Muscle layer of duodenum (tissue), 2 donors: ENCODE results near the gene ICAM4.

Experiments used
- H3K27ac ChIP-seq: one replicate; pipeline ENCODE4 v1.7.0; 2013; ENCODE audit warnings: mild to moderate bottlenecking, low read length
- H3K27me3 ChIP-seq: one replicate; pipeline ENCODE4 v1.7.0; 2013; ENCODE audit warnings: low read depth, mild to moderate bottlenecking, control low read depth, low read length
- H3K36me3 ChIP-seq, 2 donors: one replicate each; pipeline ENCODE4 v1.7.0; 2013; ENCODE audit warnings: low read length in 2 of 2, control low read depth in 1 of 2, mild to moderate bottlenecking in 1 of 2; ENCODE audit not compliant: insufficient read depth in 2 of 2, control insufficient read depth in 1 of 2
- H3K4me1 ChIP-seq, 2 donors: one replicate each; pipeline ENCODE4 v1.7.0; 2013; ENCODE audit warnings: low read length in 2 of 2, mild to moderate bottlenecking in 2 of 2, control low read depth in 1 of 2, moderate library complexity in 1 of 2; ENCODE audit not compliant: insufficient read depth in 2 of 2, control insufficient read depth in 1 of 2
- H3K4me3 ChIP-seq, 2 donors: one replicate each; pipeline ENCODE4 v1.7.0; 2013; ENCODE audit warnings: low read length in 2 of 2, low read depth in 1 of 2, mild to moderate bottlenecking in 1 of 2
- H3K9me3 ChIP-seq, 2 donors: one replicate each; pipeline ENCODE4 v1.7.0; 2013; ENCODE audit warnings: low read length in 2 of 2, control low read depth in 1 of 2, mild to moderate bottlenecking in 1 of 2; ENCODE audit not compliant: control insufficient read depth in 1 of 2
- donor health status: healthy.

ICAM4 gene

DNA sequence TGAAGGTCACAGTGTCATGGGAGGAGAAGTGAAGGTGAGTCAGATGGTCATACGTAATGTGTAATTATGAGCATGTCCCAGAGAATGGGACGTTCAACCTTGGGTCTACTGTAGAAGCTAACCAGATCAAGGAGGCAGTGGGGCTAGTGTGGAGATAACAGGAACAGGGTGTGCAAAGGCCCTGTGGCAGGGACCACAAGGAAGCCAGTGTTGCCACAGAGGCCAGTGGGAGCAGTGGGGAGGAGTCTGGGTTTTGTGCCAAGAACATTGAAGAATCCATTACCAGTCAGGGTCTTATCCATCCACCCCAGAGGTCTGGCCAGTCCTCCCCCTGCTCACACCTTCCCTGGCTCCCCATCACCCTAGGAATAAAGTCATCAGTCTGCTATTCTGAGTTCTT, 31.4 kb upstream of the ICAM4 start:
- no peaks in the 10 kb centered on the region for H3K9me3 ChIP-seq
- no peak overlapping the region for H3K27ac ChIP-seq
- peaks cover 0 to 15% of the 10 kb centered on the region in 2 donors for H3K4me1 ChIP-seq
- no peaks in the 10 kb centered on the region for H3K27me3 ChIP-seq
- no peak overlapping the region for H3K4me3 ChIP-seq
- H3K36me3 ChIP-seq: peaks cover 24 to 52% of the 10 kb centered on the region in 2 donors

DNA sequence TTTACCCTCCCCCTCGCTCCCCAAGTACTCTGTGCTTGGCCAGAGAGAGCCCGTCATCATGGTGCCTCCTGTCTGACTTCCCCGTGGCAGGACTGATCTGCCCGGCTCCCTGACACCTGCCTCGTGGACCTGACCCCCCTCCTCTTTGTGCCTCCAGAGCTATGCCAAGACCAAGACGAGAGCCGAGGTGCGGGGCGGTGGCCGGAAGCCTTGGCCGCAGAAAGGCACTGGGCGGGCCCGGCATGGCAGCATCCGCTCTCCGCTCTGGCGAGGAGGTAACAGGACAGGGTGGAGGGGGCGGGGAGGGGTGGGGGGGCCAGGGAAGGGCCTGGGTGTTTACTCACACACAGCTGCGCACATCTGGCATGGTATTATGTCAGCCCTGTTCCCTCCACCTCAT, 30.2 kb upstream of the ICAM4 start:
- Histone ChIP-seq H3K36me3 (peaks cover 24 to 52% of the 10 kb centered on the region in 2 donors), H3K27ac (no peak overlapping the region), H3K4me1 (peaks cover 0 to 10% of the 10 kb centered on the region in 2 donors), H3K27me3 (no peaks in the 10 kb centered on the region), H3K4me3 (no peak overlapping the region), H3K9me3 (no peaks in the 10 kb centered on the region)

DNA sequence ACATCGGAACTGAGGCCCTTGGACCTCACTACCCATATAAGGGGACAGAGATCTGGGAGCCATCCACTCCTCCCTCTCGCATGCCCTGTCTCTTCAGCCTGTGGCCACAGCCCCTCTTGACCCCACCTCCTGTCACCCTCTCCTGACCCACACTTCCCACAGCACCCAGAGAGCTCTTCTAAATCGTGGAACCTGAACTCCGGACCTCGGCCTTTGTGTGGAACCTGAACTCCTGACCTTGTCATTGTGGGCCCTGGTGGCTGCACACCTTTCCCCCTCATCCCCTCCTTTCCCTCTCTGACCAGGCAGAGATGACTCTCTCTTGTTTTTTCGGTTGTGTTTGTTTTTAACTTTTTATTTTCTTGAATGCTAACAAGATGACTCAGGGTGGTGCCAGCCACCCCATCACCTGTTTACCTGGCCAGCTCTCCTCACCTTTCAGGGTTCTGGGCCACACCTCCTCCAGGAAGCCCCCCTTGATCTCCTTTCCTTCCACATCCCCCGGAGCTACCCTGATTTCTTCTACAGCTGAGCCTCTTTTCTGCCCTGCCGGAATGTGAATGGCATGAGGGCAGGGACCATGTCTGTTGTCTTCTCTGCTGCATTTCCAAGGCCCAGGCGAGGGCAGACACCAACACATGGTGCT, 29.7 kb upstream of the ICAM4 start:
- Histone ChIP-seq H3K27me3 (no peaks in the 10 kb centered on the region), H3K4me1 (peaks cover 0 to 10% of the 10 kb centered on the region in 2 donors), H3K9me3 (no peaks in the 10 kb centered on the region), H3K36me3 (peaks cover 24 to 52% of the 10 kb centered on the region in 2 donors), H3K27ac (no peak overlapping the region), H3K4me3 (no peak overlapping the region)

DNA sequence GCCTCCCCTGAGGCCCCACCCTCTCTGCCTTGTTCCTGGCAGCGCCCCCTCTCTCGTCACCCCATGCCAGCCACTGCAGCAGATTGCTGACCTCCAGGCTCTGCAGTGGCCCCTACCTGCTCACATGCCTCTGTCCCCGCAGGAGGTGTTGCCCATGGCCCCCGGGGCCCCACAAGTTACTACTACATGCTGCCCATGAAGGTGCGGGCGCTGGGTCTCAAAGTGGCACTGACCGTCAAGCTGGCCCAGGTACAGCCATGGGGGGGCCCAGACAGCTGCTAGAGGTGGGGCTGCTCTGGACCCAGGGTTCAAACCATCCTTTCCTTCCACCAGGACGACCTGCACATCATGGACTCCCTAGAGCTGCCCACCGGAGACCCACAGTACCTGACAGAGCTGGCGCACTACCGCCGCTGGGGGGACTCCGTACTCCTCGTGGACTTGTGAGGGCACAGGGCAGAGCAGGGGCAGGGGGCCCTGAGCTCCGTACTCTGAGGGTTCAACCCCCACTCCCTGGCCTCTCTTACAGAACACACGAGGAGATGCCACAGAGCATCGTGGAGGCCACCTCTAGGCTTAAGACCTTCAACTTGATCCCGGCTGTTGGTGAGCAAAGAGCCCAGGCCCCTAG, 28.6 kb upstream of the ICAM4 start:
- Histone ChIP-seq H3K9me3 (no peaks in the 10 kb centered on the region), H3K36me3 (peaks cover 24 to 52% of the 10 kb centered on the region in 2 donors), H3K4me1 (peaks cover 0 to under 1% of the 10 kb centered on the region in 2 donors), H3K27ac (no peak overlapping the region), H3K4me3 (no peak overlapping the region), H3K27me3 (no peaks in the 10 kb centered on the region)

DNA sequence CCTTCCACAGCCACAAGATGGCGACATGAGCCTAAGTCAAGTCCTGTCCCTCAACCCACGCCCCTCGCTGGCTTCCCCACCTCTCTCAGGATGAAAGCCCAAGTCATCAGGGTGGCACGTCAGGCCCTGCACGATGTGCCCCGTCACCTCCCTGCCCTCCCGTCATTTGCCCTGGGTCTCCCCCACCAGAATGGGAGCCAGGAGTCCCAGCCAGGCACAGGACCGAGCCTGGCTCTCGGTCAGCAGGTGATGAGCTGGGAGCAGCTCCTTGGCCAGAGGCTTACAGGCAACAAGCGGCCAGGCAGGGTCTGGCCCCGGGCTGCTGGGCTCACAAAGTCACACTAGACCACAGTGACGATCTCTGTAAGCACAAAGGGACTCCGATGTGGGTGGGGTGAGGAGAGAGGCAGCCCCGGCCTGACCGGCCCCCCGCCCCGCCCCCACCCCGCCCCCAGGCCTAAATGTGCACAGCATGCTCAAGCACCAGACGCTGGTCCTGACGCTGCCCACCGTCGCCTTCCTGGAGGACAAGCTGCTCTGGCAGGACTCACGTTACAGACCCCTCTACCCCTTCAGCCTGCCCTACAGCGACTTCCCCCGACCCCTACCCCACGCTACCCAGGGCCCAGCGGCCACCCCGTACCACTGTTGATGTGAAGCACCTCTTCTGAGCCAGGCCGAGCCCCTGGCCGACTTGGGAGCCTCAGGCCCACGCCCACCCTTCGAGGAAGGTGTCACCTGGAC, 27.4 kb upstream of the ICAM4 start:
- H3K4me1 ChIP-seq: no peaks in the 10 kb centered on the region
- no peak overlapping the region for H3K4me3 ChIP-seq
- peaks cover 24 to 48% of the 10 kb centered on the region in 2 donors for H3K36me3 ChIP-seq
- H3K9me3 ChIP-seq: no peaks in the 10 kb centered on the region
- no peaks in the 10 kb centered on the region for H3K27me3 ChIP-seq
- H3K27ac ChIP-seq: no peak overlapping the region

DNA sequence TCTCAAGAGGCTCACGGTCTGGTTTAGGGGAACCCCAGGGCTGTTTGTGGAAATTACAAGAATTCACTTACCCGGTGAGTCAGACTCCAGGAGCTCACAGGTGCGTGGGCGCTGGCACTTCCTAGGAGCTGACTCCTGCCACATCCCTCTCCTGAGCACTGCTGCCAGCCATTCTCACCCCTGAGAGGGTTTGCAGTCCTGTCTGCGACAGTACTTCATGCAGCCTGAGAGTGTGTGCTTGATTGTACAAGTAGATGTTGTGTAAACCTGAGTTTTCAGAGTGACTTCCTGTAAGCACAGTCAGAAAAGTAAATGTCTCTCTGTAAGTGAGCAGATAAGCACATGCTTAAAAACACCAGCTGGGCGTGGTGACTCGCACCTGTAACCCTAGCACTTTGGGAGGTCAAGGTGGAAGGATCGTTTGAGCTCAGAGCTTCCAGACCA, 26.6 kb upstream of the ICAM4 start:
- H3K4me3 ChIP-seq: no peak overlapping the region
- no peaks in the 10 kb centered on the region for H3K4me1 ChIP-seq
- no peaks in the 10 kb centered on the region for H3K27me3 ChIP-seq
- no peaks in the 10 kb centered on the region for H3K9me3 ChIP-seq
- H3K27ac ChIP-seq: no peak overlapping the region
- H3K36me3 ChIP-seq: peaks cover 20 to 39% of the 10 kb centered on the region in 2 donors

DNA sequence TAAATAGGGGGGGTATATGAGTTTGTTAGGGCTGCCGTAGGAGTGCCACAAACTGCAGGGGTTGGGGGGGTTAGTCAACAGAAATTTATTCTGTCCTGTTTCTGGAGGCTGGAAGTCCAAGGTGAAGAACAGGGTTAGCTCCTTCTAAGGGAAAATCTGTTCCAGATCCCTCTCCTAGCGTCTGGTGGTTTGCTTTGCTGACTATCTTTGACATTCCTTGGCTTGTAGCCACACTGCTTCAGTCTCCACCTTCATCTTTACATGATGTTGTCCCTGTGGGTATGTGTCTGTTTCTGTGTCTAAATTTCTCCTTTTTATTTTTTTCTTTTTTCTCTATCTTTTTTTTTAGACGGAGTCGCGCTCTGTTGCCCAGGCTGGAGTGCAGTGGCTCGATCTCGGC, 24.0 kb upstream of the ICAM4 start:
- Histone ChIP-seq H3K36me3 (peaks cover 8 to 15% of the 10 kb centered on the region in 2 donors), H3K4me1 (no peaks in the 10 kb centered on the region), H3K27ac (no peak overlapping the region), H3K4me3 (no peak overlapping the region), H3K27me3 (no peaks in the 10 kb centered on the region), H3K9me3 (no peaks in the 10 kb centered on the region)

DNA sequence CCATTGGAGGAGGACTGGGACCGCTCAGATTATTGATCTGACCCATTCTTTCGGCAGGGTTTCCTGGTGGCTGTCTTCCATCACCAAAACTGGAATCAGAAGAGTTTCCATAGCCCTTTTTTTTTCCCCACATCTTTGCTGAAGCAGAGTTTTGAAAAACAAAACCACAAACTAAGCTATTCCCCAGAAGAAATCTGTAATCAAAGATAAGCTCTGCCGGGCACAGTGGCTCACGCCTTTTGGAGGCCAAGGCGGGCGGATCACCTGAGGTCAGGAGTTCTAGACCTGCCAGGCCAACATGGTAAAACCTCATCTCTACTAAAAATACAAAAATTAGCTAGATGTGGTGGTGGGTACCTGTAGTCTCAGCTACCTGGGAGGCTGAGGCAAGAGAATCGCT, 20.0 kb upstream of the ICAM4 start:
- no peaks in the 10 kb centered on the region for H3K36me3 ChIP-seq
- H3K4me3 ChIP-seq: no peak overlapping the region
- H3K27ac ChIP-seq: no peak overlapping the region
- no peaks in the 10 kb centered on the region for H3K9me3 ChIP-seq
- peaks cover 6% of the 10 kb centered on the region for H3K27me3 ChIP-seq
- H3K4me1 ChIP-seq: peaks cover 0 to 5% of the 10 kb centered on the region in 2 donors

DNA sequence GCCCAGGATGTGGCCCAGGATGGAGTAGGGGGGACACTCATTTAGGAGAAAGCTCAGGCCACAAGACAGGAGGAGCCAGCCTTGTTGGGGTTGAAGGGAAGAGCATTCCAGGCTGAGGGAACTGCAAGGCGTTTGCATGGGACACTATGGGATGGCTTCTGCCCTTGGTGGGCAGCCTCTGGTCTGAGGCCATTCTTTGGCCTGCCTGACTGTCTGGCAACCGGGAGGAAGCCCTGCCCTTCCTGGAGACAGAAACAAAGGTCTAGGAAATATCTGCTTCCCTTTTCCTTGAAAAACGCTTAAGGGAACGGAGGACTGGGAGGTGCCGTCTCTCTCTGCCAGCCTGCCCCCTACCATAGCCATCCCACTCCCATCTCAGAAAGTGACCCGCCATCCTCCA, 18.7 kb upstream of the ICAM4 start:
- Histone ChIP-seq H3K4me1 (peaks cover 0 to 5% of the 10 kb centered on the region in 2 donors), H3K4me3 (no peak overlapping the region), H3K27ac (no peak overlapping the region), H3K36me3 (no peaks in the 10 kb centered on the region), H3K9me3 (no peaks in the 10 kb centered on the region), H3K27me3 (peaks cover 6% of the 10 kb centered on the region)

DNA sequence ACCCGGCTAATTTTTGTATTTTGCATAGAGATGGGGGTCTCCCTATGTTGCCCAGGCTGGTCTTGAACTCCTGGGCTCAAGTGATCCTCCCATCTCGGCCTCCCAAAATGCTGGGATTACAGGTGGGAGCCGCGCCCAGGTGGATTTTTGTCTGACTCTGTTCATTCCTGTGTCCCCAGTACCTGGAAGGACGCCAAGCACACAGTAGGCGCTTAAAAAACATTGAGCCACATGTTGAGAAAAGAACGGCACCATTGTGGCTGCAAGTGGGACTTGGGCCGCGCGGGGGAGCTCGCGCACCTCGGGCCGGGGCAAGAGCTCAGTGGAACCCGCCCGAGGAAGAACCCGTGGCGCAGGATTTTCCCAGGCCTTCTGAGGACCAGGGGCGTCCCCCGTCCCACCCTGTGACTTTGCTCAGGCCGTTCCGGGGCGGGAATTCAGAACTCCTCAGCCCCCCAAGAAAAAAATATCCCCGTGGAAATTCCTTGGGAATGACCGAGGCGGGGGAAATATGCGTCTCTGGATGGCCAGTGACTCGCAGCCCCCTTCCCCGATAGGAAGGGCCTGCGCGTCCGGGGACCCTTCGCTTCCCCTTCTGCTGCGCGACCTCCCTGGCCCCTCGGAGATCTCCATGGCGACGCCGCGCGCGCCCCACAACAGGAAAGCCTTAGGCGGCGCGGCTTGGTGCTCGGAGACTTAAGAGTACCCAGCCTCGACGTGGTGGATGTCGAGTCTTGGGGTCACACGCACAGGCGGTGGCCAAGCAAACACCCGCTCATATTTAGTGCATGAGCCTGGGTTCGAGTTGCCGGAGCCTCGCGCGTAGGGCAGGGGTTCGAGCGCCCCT, 17.2 kb upstream of the ICAM4 start:
- H3K36me3 ChIP-seq: peaks cover 0 to under 1% of the 10 kb centered on the region in 2 donors
- peaks cover 0 to 5% of the 10 kb centered on the region in 2 donors for H3K4me1 ChIP-seq
- peak overlapping the region; percentile 48 to 62 for H3K4me3 ChIP-seq
- H3K27ac ChIP-seq: peak overlapping the region; percentile 77
- H3K27me3 ChIP-seq: peaks cover 6% of the 10 kb centered on the region
- no peaks in the 10 kb centered on the region for H3K9me3 ChIP-seq

DNA sequence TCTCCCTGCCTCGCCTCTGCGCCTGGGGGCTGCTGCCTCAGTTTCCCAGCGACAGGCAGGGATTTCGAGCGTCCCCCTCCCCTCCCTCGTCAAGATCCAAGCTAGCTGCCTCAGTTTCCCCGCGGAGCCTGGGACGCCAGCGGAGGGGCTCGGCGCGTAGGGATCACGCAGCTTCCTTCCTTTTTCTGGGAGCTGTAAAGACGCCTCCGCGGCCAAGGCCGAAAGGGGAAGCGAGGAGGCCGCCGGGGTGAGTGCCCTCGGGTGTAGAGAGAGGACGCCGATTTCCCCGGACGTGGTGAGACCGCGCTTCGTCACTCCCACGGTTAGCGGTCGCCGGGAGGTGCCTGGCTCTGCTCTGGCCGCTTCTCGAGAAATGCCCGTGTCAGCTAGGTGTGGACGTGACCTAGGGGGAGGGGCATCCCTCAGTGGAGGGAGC, 16.6 kb upstream of the ICAM4 start:
- Histone ChIP-seq H3K36me3 (peaks cover 0 to 6% of the 10 kb centered on the region in 2 donors), H3K27me3 (peaks cover 6% of the 10 kb centered on the region), H3K4me1 (peaks cover 0 to 5% of the 10 kb centered on the region in 2 donors), H3K27ac (peak overlapping the region; percentile 77), H3K9me3 (no peaks in the 10 kb centered on the region), H3K4me3 (peak overlapping the region; percentile 48 to 62)
